HG02759 (cell line): ENCODE results near the gene TEAD2.
A peak's percentile ranks its signal among the peaks of the same experiment; 100 is the strongest.
"Not testable (repeated sequence)": the region's sequence is repeated elsewhere in the genome, so short reads cannot be mapped to it uniquely, and the experiment has no call there.

Source experiments
- ATAC-seq: cut with Tn5 transposase; IDR thresholded peaks from one replicate; pipeline ENCODE4 v1.9.1; 2021; ENCODE audit warnings: mild to moderate bottlenecking, moderate library complexity; ENCODE audit not compliant: unreplicated experiment

Gene TEAD2

DNA sequence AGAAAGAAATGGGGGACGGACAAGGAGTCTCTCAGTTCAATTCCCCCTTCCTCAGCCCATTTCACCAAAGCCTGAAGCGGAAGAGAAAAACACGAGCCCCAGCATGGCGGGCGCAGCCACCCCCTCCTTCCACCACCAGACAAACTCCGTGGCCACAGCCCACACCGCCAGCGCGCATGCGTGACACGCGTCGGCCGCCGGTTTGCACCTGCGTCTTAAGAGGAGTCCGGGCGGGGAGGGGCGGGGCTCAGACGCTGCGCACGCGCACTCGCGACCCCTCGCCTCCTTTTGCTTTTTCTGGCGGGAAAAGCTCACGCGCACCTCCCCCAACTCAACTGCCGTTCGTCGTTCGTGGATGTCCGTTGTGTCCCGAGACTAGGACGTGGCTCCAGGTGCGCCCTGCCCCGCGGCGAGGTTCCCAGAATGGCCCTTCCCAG is 25.7 kb upstream of the TEAD2 start, which contains the start of gene KASH5:
Gene KASH5, plus strand, starts transcription at position 314 of the 437 bp plus-strand sequence. CDS start 2,635 bp downstream, outside the sequence.
- no peak for ATAC-seq

DNA sequence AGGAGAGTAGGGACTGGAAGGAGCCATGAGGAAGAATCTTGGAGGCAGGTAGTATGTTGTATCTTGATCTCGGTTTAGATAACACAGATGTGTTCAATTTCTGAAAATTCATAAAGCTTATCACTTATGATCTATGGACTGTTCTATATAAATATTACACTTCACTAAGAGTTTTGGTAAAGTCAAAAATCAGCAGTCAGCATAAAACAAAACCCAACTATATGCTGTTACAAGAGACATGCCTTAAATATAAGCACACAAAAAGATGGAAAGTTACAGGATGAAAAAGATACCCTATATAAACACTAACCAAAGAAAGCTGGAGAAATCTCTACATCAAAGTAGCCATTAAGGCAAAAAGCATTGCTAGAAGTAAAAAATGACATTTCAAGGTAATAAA is 21.4 kb upstream of the TEAD2 start:
- no peak for ATAC-seq

DNA sequence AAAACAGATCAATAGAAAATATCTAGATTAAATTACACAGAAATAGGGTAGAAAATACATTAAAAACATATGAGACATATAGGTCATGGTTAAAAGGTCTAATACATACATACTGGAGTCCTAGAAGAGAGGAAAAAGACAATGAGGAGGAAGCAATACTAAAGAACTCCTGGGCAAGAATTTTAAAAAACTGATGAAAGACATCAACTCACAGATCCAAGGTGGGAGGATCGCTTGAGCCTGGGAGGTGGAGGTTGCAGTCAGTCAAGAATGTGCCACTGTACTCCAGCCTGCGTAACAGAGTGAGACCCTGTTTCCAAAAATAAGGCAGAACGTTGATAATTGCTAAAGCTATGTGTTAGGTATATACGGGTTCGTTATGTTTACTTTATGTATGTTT is 20.4 kb upstream of the TEAD2 start:
- ATAC-seq = no peak

DNA sequence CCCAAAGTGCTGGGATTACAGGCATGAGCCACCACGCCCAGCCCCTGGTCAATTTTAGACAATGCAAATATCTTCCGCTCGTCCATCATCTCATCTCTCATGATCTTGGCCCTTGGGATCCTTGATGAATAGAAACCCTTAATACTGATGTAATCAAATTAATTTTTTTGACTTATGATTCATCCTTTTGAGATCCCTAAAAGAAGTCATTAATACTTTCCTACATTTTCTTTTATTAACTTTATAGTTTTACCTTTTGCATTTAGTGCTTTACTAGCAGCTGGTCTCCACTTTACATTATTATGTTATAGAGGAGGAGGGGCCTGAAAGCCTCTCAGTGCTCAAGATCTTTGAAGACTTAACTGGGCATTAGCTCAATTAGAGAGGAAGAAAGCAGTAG is 18.2 kb upstream of the TEAD2 start:
- no peak for ATAC-seq

DNA sequence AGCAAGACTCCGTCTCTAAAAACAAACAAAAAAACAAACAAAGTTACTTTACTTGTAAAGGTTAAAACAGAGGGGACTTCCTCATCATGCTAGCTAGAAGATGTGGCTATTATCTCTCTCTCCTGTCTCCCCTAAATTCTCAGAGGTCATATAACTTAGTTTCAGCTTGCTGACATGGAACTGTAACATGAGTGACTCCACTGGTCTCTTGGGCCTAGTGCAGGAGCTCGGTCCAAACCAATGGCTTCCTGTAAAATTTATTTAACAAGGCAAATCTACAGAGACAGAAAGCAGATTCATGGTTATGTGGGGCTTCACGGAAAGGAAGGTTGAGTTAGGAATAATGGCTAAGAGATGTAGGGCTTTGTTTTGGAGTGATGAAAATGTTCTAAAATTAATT is 16.3 kb upstream of the TEAD2 start:
- ATAC-seq = no peak

DNA sequence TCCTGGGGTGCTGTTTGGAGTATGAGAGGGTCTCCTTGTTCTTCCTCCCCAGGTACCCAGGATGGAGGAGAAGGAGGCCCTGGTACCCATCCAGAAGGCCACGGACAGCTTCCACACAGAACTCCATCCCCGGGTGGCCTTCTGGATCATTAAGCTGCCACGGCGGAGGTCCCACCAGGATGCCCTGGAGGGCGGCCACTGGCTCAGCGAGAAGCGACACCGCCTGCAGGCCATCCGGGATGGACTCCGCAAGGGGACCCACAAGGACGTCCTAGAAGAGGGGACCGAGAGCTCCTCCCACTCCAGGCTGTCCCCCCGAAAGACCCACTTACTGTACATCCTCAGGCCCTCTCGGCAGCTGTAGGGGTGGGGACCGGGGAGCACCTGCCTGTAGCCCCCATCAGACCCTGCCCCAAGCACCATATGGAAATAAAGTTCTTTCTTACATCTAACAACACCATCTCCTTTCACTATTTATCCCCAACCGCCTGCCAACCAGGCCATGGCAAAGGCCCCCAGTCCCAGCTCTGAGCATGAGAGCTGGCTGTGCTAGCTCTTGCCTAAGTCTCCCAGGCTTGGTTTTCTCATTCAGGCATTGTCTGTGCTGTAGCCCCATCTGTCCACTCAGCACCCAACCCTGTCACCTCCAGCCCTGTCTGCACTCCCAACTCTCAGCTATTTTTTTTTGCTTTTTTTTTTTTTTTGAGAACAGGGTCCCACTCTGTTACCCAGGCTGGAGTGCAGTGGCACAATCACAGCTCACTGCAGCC is 12.6 kb upstream of the TEAD2 start:
- no peak for ATAC-seq

DNA sequence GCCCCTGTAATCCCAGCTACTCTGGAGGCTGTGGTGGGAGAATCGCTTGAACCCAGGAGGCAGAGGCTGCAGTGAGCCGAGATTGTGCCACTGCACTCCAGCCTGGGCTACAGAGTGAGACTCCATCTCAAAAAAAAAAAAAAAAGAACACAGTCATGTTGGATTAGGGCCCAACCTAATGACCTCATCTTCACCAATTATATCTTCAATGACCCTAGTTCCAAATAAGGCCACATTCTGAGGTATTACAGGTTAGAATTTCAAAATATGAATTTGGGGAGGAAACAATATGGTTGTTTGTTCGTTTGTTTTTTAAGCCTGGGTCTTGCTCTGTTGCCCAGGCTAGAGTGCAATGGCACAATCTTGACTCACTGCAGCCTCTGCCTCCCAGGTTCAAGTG is 11.0 kb upstream of the TEAD2 start:
- not testable (repeated sequence) for ATAC-seq

DNA sequence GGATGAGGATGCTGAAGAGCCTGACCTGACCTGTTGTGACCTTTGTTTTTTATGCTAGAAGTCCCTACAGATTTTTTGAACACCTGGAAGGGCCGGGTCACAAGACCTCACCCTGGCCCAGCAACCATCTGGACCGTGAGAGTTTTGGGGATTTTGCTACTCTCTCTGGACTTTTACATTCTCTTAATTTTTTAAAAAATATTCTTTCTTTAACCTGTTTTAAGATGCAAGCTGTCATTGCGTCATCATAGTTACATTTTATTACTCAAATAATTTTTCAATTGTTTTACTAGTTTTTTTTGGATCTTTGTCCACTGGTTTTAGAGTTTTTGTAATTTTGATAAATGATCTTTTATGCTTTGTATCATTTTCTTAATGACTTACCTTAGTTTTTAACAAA is 9.0 kb upstream of the TEAD2 start:
- no peak for ATAC-seq

DNA sequence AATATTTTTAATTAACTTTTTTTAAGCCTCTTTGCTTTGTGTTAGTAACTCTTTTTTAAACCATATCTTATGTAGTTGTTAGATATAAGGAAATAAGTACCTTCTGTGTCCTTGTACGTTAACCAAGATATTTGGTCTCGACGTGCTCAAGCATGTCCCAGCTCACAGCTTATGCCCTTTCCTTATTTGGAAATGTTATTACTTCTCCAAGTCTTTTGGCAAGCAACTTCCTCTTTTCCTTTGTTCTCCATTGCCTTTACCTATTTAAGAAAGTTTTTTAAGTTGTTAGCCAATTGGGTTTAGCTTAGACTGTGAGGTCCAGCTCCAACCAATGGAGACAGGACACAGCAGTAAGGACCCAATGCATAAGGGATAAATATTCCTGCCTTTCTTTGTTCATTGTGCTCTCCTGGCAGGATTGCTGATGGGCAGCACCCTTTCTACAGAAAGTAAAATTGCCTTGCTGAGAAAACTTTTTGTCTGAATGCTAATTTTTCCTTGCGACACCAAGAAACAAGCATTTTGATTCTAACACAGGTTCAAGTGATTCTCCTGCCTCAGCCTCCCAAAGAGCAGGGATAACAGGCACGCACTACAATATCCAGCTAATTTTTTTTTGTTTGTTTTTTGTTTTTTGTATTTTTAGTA is 6.6 kb upstream of the TEAD2 start:
- no peak for ATAC-seq

DNA sequence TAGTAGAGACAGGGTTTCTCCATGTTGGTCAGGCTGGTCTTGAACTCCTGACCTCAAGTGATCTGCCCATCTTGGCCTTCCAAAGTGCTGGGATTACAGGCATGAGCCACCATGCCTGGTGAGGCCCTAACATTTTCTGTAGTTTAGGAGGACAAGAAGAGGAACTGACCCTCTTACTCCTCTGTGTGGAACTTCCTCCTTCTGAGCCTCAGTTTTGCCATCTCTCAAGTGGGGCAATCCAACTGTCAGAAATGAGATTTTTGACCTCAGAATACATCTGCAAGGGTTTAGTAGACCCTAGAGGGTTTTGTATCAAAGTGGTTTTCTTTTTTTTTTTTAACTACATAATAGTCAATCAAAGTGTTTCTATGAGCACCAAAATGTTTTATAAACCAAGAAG is 3.9 kb upstream of the TEAD2 start:
- ATAC-seq = no peak

DNA sequence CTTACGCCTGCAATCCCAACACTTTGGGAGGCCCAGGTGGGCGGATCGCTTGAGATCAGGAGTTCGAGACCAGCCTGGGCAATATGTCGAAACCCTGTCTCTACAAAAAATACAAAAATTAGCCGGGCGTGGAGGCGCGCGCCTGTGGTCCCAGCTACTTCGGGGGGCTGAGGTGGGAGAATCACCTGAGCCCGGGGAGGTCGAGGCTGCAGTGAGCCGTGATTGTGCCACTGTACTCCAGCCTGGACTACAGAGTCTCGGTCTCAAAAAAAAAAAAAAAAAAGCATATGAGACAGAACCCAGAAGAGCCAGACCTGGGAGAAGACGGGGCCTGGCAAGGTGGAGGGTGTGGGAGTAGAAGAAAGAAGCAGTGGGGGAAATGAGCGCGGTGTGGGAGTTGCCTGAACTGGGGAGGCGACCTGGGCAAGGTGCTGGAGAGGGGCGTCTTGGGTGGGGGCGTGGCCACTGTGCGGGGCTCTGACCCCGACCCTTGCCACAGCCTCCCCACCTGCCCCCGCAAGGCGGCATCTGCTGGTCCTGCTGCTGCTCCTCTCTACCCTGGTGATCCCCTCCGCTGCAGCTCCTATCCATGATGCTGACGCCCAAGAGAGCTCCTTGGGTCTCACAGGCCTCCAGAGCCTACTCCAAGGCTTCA is 2.0 kb upstream of the TEAD2 start:
- ATAC-seq = no peak

DNA sequence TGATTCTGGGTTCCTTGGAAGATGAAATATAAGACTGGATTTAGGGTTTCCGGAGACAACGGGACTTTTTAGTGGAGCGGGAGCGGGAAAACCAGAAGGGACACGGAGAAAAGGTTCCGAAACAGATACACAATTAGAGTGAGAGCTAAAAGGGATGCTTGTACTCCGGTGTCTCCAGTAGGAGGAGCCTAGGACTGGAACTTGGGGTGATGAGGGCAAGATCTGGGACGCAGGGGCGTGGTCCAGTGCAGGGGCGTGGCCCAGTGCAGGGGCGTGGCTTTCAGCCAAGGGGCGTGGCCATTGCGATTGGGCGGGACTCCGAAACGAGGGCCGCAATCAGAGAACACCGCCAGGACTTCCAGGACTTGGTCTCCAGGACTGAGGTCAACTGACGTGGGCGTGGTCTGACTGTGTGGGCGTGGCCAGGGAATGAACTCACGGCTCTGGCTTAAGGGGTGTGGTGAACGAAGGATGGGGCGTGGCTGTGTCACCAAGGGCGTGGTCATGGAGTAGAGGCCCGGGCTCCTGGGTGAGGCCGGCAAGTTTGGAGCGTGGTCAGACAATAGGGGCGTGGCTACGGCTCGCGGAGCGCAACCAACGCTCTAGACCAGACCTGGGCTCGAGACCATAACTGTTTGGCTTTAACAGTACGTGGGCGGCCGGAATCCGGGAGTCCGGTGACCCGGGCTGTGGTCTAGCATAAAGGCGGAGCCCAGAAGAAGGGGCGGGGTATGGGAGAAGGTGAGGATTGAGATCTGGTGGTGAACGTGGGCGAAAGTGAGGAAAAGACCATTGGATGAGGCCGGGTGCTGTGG is 1.3 kb upstream of the TEAD2 start, which contains the start of gene DKKL1:
Gene DKKL1, plus strand, starts transcription at position 610 of the 815 bp plus-strand sequence. Its CDS starts 122 bp downstream, at position 732.
- peak; percentile 71 for ATAC-seq

DNA sequence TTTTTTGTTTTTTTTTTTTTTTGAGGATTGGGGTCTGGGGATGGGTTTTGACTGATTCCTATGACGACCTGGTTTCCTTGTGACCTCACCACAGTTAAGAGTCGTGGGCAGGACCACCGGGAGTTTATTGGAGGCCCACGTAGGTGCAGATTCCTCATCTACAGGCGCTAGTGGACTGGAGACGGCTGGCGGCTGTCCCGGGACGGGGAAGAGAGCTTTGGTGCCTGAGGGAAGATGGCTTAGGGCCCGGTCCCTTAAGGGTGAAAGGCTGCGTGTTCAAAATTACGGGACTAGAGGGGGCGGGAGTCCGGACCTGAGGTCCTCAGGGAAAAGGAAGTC is 682 bp upstream of the TEAD2 start:
- no peak for ATAC-seq

DNA sequence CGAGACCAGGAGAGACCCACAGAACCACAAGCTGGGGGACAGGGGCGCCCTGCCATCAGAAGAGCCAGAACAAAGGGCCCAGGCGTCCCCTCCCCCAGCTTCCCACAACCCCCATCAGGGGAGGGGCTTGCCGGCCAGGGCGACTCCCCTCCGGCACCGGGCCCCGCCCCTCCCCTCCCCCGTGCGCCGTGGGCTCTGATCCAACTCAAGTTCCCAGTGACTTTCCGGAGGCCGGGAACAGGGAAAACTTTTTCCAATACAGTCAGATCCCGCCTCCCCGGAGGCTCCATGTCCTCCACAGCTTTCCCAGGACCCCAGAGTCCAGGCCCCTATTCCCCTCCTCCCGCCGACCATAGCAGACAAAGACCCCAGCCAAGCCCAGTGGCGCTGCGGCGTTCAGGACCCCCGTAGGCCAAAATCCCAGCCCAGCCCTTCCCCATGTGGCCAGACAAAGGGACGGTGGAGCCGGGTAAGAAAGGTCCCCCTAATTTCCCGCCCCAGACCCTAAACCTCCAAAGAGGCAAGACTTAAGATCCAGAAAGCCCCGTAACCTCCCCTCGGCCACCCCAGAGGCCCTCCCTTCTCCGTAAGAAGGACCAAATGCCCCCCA is 673 bp downstream of the TEAD2 start:
- no peak for ATAC-seq

DNA sequence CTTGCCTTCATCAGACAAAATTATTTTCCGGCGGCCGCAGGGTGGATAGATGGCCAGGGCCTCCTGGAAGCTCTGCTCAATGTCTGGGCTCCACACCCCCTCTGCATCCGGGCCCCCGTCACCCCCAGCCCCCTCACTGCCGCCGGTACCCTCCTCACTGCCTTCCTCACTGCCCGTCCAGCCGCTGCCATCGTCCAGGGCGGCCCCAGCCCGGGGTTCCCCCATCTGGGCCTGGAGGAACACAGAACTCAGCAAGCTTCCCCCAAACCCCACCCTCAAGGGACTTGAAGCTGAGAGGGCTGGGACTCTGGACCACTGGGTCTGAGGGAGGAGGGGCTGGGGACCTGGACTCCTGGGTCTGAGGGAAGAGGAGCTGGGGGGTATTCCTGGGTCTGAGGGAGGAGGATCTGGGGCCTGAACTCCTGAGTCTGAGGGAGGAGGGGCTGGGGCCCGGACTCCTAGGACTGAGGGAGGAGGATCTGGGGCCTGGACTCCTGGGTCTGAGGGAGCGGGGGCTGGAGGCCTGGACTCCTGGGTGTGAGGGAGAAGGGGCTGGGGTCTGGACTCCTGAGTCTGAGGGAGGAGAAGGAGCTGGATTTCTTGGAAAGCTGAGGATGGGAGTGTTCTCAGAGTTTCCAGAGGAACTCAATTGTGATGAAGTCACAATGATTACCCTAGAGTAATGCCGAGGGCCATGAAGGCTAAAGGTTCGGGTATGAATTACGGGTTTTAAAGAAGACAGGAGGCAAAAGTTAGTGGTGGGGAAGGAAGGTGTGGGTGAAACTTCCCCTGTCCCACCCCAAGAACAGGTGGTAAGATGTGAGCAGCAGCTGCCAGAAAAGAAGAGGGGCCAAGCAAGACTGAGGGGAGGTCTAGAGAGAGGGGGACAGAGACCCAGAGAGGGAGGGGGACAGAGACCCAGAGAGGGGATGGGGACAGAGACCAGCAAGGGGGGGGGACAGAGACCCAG is 2.1 kb downstream of the TEAD2 start:
- ATAC-seq = no peak

DNA sequence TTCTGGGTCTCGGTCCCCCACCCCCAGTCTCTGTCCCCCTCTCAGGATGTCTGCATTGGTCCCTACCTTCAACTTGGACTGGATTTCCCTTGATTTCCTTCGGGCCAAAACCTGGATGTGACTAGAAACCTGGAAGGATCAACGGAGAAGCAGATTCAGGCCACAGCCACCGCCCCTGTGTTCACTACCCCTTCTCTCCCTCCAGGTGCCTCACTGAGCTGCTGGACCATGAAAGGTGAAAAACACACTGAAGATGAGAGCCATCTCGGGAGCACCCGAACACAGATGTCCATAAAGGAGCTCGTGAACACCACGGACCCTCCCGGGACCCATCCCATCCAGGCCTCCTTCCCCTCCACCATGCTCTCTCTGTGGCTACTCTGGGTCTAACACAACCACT is 5.0 kb downstream of the TEAD2 start:
- no peak for ATAC-seq

DNA sequence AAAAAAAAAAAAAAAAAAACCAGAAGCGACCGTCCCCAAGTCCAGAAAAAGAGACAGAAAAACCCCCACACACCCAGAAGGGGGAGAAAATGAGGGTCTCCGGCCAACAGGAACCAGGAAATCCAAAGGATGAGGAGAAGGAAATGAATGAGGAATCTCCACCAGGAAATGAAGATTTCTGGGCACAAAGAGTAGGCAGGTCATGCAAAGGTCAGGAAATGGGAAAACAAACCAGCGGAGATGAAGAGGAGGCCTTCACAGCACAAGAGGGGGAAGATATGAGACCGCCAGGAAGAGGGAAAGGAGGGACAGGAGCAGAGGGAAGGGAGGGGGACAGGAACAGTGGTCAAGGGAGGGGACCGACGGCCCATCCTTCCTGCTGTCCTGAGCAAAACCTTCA is 5.8 kb downstream of the TEAD2 start:
- ATAC-seq = no peak

DNA sequence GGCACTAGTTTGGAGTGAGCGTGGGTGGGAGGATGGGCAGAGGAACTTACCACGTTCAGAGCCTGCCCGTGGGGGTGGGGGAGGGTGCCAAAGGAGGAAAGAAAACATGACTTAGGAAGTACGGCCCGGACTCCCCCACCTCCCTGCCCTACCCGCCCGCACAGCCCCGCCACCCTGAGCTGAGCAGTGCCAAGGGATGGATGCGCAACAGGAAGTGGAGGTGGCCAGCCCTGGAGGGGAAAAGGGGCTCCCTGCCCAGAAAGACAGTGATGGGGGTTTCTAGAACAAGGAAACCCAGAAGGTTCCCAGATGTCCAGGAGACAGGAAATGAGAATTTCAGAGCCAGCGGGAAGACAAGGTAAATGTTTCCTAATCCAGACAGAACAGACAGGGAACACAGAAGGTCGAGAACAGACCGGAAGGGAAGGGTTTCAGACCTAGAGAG is 6.3 kb downstream of the TEAD2 start:
- ATAC-seq = no peak

DNA sequence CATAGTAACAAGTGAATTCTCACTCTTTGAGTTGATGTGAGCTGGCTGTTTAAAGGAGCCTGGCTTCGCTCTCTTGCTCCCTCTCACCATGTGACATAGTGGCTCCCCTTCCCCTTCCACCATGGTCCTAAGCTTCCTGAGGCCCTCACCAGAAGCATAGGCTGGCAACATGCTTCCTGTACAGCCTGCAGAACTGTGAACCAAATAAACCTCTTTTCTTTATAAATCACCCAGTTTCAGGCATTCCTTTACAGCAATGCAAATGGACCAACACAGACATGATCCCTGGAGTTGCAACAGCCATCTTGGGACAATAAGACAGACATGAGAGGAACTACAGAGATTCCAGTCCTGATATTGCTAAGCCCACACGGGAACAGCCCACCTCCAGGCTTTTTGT is 12.6 kb downstream of the TEAD2 start:
- ATAC-seq = no peak
